ENCODE measurements around the gene DCAF11. TPM values are rescaled to one million over a fixed set of nuclear protein-coding genes. Genes with fewer than 3 reads are reported as not detected.

Gene DCAF11
- total RNA-seq, 1 donor: 47.9 TPM

DNA sequence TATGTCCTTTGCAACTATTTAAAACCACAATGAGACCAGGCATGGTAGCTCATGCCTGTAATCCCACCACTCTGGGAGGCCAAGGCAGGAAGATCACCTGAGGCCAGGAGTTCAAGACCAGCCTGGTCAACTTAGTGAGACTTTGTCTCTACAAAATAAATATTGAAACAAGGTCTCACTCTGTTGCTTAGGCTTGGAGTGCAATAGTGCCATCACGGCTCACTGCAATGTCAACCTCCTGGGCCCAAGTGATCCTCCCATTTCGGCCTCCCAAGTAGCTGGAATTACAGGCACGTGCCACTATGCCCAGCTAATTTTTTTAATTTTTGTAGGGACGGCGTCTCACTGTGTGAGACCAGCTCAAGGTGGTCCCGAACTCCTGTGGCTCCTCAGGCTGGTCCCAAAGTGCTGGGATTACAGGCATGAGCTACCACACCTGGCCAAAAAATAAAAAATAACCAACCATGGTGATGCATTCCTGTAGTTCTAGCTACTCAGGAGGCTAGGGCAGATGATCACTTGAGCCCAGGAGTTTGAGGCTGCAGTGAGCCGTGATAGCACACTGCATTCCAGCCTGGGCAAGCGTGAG lies 14.9 kb downstream of the DCAF11 start:
- no peak for TF ChIP-seq CTCF (IDR thresholded peaks at IDR 0.05; ENCODE audit: insufficient read depth, low read depth, low read length)
- no peak for DNase-seq (ENCODE audit: low read depth)
- no peak overlapping the region for H3K4me3 ChIP-seq (ENCODE audit: low read depth, low read length)

DNA sequence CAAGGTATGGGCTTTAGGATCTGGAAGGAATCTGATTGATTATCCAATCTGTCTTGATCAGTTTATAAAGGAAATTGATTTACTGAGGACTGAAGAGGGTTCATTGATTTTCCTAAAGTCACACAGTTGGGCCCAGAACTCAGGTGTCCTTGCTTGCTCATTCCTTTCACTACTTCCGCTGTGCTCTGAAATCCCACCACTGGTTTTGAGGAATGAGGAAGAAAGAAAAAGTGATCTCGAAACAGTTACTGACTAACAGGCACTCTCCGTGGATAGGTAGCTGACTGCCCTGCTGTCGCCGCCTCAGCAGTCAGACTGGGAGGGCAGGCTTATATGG lies 15.8 kb downstream of the DCAF11 start, which contains the start of gene FITM1:
FITM1 (plus strand) TSS at position 280 of the 337 bp plus-strand sequence. CDS start 905 bp downstream, outside the sequence.
- H3K4me3 ChIP-seq (ENCODE audit: low read depth, low read length): no peak within 1 kb of the TSS
- TF ChIP-seq CTCF (IDR thresholded peaks at IDR 0.05; ENCODE audit: insufficient read depth, low read depth, low read length): no peak
- DNase-seq (ENCODE audit: low read depth): no peak

GRCh38 chr14:24130717-24131548 lies 16.4 kb downstream of the DCAF11 start:
- no peak overlapping the region for H3K4me3 ChIP-seq (ENCODE audit: low read depth, low read length)
- DNase-seq (ENCODE audit: low read depth): no peak
- no peak for TF ChIP-seq CTCF (IDR thresholded peaks at IDR 0.05; ENCODE audit: insufficient read depth, low read depth, low read length)

DNA sequence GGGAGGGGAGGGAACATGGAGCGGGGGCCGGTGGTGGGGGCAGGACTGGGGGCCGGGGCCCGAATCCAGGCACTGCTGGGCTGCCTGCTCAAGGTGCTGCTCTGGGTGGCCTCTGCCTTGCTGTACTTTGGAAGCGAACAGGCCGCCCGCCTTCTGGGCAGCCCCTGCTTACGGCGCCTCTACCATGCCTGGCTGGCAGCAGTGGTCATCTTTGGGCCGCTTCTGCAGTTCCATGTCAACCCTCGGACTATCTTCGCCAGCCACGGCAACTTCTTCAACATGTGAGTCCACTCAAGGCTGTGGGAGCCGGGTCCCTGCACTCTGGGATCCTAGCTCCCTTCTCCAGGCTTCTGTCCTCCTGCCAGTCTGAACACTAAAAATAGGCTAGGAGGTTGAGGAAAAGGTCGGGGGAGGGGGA lies 17.0 kb downstream of the DCAF11 start:
- TF ChIP-seq CTCF (IDR thresholded peaks at IDR 0.05; ENCODE audit: insufficient read depth, low read depth, low read length): no peak
- no peak overlapping the region for H3K4me3 ChIP-seq (ENCODE audit: low read depth, low read length)
- no peak for DNase-seq (ENCODE audit: low read depth)

- H3K4me3 ChIP-seq (ENCODE audit: low read depth, low read length): no peak overlapping the region
- TF ChIP-seq CTCF (IDR thresholded peaks at IDR 0.05; ENCODE audit: insufficient read depth, low read depth, low read length): no peak
- DNase-seq (ENCODE audit: low read depth): no peak
These were observed 17.6 kb downstream of the DCAF11 start for GRCh38 chr14:24132061-24132685.

DNA sequence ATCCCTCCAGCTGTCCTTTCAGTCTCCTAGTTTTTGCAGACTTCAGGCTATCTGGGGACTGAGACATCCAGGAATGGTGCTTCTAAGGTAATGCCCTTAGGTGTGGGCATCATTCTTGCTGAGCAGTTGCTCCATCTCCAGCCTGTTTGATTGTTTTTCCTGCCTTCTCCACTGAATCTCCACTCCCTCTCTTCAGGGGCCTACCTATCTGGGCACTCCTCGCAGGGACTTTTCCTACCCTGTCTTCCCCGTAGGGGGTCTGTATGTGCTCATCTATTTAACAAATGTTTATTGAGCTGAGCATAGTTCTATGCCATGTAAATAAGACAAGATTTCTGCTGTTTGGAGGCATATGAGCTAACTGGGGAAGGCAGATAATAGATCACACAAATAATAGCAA lies 18.4 kb downstream of the DCAF11 start:
- DNase-seq (ENCODE audit: low read depth): no peak
- no peak for TF ChIP-seq CTCF (IDR thresholded peaks at IDR 0.05; ENCODE audit: insufficient read depth, low read depth, low read length)
- no peak overlapping the region for H3K4me3 ChIP-seq (ENCODE audit: low read depth, low read length)
